Stomach (tissue), 19 donors: ENCODE data around the gene UBA1. TPM values are rescaled to one million over a fixed set of nuclear protein-coding genes. Genes with fewer than 3 reads are reported as not detected.

Experiments used
- DNase-seq, 2 donors: peaks; one replicate each; pipeline versions ENCODE4 v3.0.0 to v3.0.0-alpha.2; 2013 to 2019
- H3K27ac ChIP-seq, 5 donors: fragments of 200-600 bp in 4 of 5; sonication (generic) in 4 of 5; one replicate each; pipeline ENCODE4 v1.5.1; 2013 to 2019; ENCODE audit warnings: mild to moderate bottlenecking in 1 of 5, moderate library complexity in 1 of 5
- H3K27me3 ChIP-seq, 3 donors: fragments of 200-600 bp; sonication (generic); one replicate each; pipeline ENCODE4 v1.5.1; 2017 to 2019; ENCODE audit warnings: mixed run types in 1 of 3
- H3K36me3 ChIP-seq, 4 donors: fragments of 200-600 bp; sonication (generic); 1 replicate in 3 of 4; 2 replicates in 1 of 4; pipeline ENCODE4 v1.5.1; 2016 to 2019
- H3K4me1 ChIP-seq, 4 donors: fragments of 200-600 bp; sonication (generic); one replicate each; pipeline ENCODE4 v1.5.1; 2016 to 2019
- H3K4me3 ChIP-seq, 4 donors: fragments of 200-600 bp; sonication (generic) in 3 of 4; one replicate each; pipeline ENCODE4 v1.5.1; 2016 to 2019; ENCODE audit warnings: mild to moderate bottlenecking in 1 of 4
- H3K9me3 ChIP-seq, 4 donors: fragments of 200-600 bp; sonication (generic); one replicate each; pipeline ENCODE4 v1.5.1; 2016 to 2019
- EP300 ChIP-seq: sonication (generic); formaldehyde crosslinking; IDR thresholded peaks from one replicate; pipeline ENCODE4 v1.6.1; 2017; ENCODE audit warnings: antibody characterized with exemption
- POLR2A ChIP-seq, 4 donors: fragments of 450-650 bp; IDR thresholded peaks; one replicate each; pipeline ENCODE4 v1.6.1; 2016; ENCODE audit warnings: antibody characterized with exemption in 4 of 4, control low read depth in 2 of 4, mild to moderate bottlenecking in 1 of 4, moderate library complexity in 1 of 4
- POLR2AphosphoS5 ChIP-seq, 3 donors: sonication (generic); formaldehyde crosslinking; IDR thresholded peaks; one replicate each; pipeline ENCODE4 v1.6.1; 2016; ENCODE audit warnings: antibody characterized with exemption in 3 of 3
- WGBS, 5 donors: extraction: QIAGEN DNeasy Blood & Tissue Kit in 3 of 5; methylation state at CpG; one replicate each; pipeline versions ENCODE4 v1.1.5 to v1.1.7; 2013 to 2018; 5-methylcytosine and 5-hydroxymethylcytosine counted together
- intact Hi-C: fragments of 100-400 bp; cut with DNase I; formaldehyde crosslinking; loops from one replicate; pipeline ENCODE4 v1.15.1; 2023; ENCODE audit warnings: low total_unique reads
- long read RNA-seq, 10 donors: transcript quantifications; one replicate each; lab custom pipeline, GENCODE V29; 2026
- polyA plus RNA-seq, 3 donors: library from polyadenylated mRNA; stranded (reverse); fragments of 200-250 nt; gene quantifications; one replicate each; pipeline ENCODE4 v1.2.3, GENCODE V29; 2013
- total RNA-seq, 5 donors: library from RNA; depleted of rRNA; stranded (reverse); fragments of >200 nt; gene quantifications; one replicate each; pipeline versions ENCODE4 v1.1.0 to v1.2.3, GENCODE V29; 2014 to 2016
- TF ChIP-seq, protein P1 (sequence below), 7 experiments: fragments of 450-650 bp in 4 of 7; fragments of 200-600 bp in 3 of 7; sonication (generic) in 3 of 7; IDR thresholded peaks; one replicate each; pipeline ENCODE4 v1.5.1; 2016 to 2019; ENCODE audit warnings: antibody characterized with exemption in 7 of 7, control low read depth in 2 of 7, mild to moderate bottlenecking in 1 of 7
- donor health status: healthy with polysubstance abuse.
- donor health status: Bipolar disorder and iron deficiency.
- donor health status: healthy.

The UBA1 gene
- total RNA-seq: 100 to 1,000 TPM in 3 of 5 donors, 10 to 100 TPM in 2; 66.8 to 278 (median 115) TPM
- 10 to 100 TPM; 59.3 to 81.4 (median 63.4) TPM for polyA plus RNA-seq
- long read RNA-seq, donor 1, partial matches to known transcripts: 21 of 21 reads
- long read RNA-seq, donor 1, other reads (novel, unspliced or antisense): 0 of 21 reads
- long read RNA-seq, donor 2, transcript UBA1-201 (26 exons, 3,559 nt): major isoform, 8 of 55 reads
- long read RNA-seq, donor 2, partial matches to known transcripts: 46 of 55 reads
- long read RNA-seq, donor 2, other reads (novel, unspliced or antisense): 0 of 55 reads
- long read RNA-seq, donor 3, partial matches to known transcripts: 36 of 41 reads
- long read RNA-seq, donor 3, other reads (novel, unspliced or antisense): 0 of 41 reads
- long read RNA-seq, donor 4: 0 reads
- long read RNA-seq, donor 5, partial matches to known transcripts: 30 of 35 reads
- long read RNA-seq, donor 5, other reads (novel, unspliced or antisense): 0 of 35 reads
- long read RNA-seq, donor 6, transcript UBA1-201 (26 exons, 3,559 nt): major isoform, 11 of 175 reads
- long read RNA-seq, donor 6, transcript UBA1-202 (10 exons, 2,497 nt): minor isoform, 5 of 175 reads
- long read RNA-seq, donor 6, partial matches to known transcripts: 158 of 175 reads
- long read RNA-seq, donor 6, other reads (novel, unspliced or antisense): 0 of 175 reads
- long read RNA-seq, donor 7, transcript UBA1-201 (26 exons, 3,559 nt): major isoform, 7 of 44 reads
- long read RNA-seq, donor 7, partial matches to known transcripts: 37 of 44 reads
- long read RNA-seq, donor 7, other reads (novel, unspliced or antisense): 0 of 44 reads
- long read RNA-seq, donor 8, transcript UBA1-201 (26 exons, 3,559 nt): major isoform, 6 of 63 reads
- long read RNA-seq, donor 8, partial matches to known transcripts: 54 of 63 reads
- long read RNA-seq, donor 8, other reads (novel, unspliced or antisense): 0 of 63 reads
- long read RNA-seq, donor 9, partial matches to known transcripts: 19 of 21 reads
- long read RNA-seq, donor 9, other reads (novel, unspliced or antisense): 0 of 21 reads
- long read RNA-seq, donor 10, partial matches to known transcripts: 8 of 11 reads
- long read RNA-seq, donor 10, other reads (novel, unspliced or antisense): 0 of 11 reads

DNA sequence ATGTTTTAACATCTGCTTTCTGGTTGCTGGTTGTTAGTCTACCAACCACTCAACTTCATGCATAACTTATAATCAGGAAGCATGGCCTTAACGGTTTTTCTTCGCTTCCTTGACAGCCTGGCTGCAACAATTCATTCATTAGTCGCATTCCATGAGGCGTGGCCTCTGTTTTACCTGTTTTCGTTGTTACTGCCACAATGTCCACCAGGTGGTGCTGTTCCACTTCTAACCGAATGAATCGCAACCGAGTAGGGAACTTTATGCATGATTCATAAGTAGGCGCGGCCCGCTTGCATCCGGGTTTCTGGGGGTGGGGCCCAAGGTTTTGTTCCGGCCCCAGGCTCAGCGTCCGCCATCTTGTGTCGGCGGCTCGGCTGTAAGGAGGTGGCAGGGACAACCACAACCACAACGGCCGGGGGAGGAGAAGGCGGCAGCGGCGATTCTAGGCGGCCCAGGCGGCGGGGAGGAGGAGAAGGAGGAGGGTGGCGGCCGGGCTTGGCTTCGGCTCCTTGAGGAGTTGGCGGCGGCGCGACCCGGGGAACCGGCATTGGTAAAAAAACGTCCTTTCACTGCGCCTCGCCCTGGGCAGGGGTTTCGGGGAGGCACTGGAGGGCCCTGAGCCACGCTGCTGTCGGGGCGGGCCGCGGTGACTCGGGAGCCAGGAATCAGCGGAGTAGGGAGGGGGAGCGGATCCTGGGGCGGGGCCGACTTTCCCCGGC is at the start of gene UBA1:
UBA1 (plus strand) TSS at position 355 of the 719 bp plus-strand sequence. CDS start 4,974 bp downstream, outside the sequence.
- Histone ChIP-seq H3K27ac (peak within 1 kb of the TSS; percentile 95 to 98 (median 96)), H3K9me3 (no peaks in the 10 kb centered on the region), H3K27me3 (peaks cover 0 to 12% (median 0%) of the 10 kb centered on the region in 3 donors), H3K4me3 (peak within 1 kb of the TSS; percentile 51 to 73 (median 68)), H3K4me1 (peaks cover 20 to 72% (median 65%) of the 10 kb centered on the region in 4 donors), H3K36me3 (peaks cover 0 to 10% (median 8%) of the 10 kb centered on the region in 4 donors)
- intact Hi-C loops: loop anchor here (10.0 kb wide), 2 partner anchors 191 to 331 kb away; no protein-coding TSS in a partner anchor
- WGBS, 5 donors: 0 to 1% (median 0%) methylated on average over 25 to 50 of the region's 50 CpGs
- TF ChIP-seq, protein P1, sequence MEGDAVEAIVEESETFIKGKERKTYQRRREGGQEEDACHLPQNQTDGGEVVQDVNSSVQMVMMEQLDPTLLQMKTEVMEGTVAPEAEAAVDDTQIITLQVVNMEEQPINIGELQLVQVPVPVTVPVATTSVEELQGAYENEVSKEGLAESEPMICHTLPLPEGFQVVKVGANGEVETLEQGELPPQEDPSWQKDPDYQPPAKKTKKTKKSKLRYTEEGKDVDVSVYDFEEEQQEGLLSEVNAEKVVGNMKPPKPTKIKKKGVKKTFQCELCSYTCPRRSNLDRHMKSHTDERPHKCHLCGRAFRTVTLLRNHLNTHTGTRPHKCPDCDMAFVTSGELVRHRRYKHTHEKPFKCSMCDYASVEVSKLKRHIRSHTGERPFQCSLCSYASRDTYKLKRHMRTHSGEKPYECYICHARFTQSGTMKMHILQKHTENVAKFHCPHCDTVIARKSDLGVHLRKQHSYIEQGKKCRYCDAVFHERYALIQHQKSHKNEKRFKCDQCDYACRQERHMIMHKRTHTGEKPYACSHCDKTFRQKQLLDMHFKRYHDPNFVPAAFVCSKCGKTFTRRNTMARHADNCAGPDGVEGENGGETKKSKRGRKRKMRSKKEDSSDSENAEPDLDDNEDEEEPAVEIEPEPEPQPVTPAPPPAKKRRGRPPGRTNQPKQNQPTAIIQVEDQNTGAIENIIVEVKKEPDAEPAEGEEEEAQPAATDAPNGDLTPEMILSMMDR (IDR thresholded peaks at IDR 0.05): peak in 5 of 7 experiments; percentile 58 to 99 (median 70)
- peak; percentile 75 to 86 (median 78) for TF ChIP-seq POLR2AphosphoS5 (IDR thresholded peaks at IDR 0.05)
- no peak for TF ChIP-seq EP300
- peak in 1 of 4 donors; percentile 49 for TF ChIP-seq POLR2A (IDR thresholded peaks at IDR 0.05)
- peak; percentile 98 to 99 for DNase-seq

DNA sequence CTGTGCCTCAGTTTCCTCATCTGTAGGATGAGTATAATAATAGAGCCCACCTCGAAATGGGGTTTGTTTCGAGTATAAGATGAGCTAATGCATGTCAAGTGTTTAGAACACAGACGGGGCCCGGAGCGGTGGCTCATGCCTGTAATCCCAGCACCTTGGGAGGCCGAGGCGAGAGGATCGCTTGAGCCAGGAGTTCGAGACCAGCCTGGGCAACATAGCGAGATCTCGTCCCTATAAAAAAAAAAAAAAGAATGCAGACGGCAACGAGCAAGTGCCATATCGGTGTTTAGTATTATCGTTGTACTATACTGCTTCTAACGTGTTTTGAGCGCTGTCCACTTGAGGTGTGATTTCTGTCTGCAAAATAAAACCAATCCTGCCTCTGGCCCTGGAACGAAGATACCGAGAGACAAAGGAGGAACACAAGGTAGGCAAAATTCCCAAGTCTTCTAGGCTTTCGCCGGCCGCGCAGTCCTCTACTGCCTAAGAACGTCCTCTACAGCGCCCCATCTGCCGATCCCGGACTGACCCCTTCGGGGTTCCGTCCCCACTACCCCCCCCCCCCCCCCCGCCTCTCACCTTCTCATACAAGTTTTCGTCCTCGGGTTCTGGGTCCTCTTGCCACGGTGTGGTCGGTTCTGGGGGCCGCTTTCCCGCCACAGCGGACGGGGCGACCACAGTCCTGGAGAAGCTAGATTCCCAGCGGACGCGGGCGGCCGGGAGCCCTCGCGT is 49.6 kb upstream of the UBA1 start:
- no peak for DNase-seq
- intact Hi-C loops: no loop called here
- peaks cover 0 to 35% (median 23%) of the 10 kb centered on the region in 4 donors for H3K4me1 ChIP-seq

DNA sequence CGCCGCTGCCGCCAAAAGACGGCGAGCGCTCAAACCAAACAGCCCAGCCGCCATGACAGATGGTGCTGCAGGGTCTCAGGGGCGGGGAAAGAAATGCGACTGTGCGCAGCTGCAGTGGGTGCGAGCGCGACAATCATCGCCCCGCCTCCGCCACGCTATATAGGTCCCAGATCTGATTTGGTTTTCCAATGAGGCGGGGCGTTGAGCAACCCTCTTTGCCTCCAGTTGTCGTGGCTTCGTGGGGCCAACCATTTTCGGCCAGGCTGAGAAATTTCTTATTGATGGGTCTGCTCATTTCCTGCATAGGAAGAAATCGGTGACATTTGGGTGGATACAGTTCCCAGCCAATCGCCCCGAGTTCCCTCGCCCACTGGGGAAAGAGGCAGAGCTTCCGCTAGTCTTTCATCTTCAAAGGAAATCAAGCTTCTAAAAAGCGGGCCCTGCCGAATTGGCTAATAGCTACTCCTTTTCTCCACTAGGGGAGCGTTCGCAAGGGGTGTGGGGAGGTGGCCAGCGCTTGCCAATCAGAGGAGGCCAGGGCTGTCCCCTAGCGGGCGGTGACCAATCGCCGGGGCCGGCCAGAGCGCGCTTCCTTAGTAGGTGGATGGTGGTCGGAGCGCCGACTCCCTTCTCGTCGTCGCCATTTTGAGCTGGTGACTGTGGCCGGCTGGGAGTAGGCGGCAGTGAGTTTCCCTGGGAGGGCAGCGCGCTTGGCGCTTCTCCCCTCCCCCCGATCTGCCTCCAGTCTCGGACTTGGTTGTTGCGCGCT is 48.8 kb upstream of the UBA1 start, which contains the start of the genes NDUFB11 and RBM10:
NDUFB11 (minus strand) TSS at position 77 of the 769 bp plus-strand sequence; CDS start at position 54, 23 bp downstream.
RBM10 (plus strand) TSS at position 596 of the 769 bp plus-strand sequence. CDS start 2,261 bp downstream, outside the sequence.
- H3K4me3 ChIP-seq: peak within 1 kb of the TSS; percentile 57 to 73 (median 59)
- H3K36me3 ChIP-seq: peaks cover 0 to 28% (median 19%) of the 10 kb centered on the region in 4 donors
- 0 to 42% (median 5%) methylated on average over 16 to 54 of the region's 54 CpGs for WGBS, 5 donors
- peak within 1 kb of the TSS; percentile 90 to 99 (median 95) for H3K27ac ChIP-seq
- TF ChIP-seq POLR2A (IDR thresholded peaks at IDR 0.05): peak in 1 of 4 donors; percentile 41
- no peak for TF ChIP-seq EP300
- TF ChIP-seq, protein P1 (IDR thresholded peaks at IDR 0.05): peak in 6 of 7 experiments; percentile 49 to 82 (median 59)
- peak; percentile 53 to 89 (median 82) for TF ChIP-seq POLR2AphosphoS5 (IDR thresholded peaks at IDR 0.05)
- H3K9me3 ChIP-seq: peaks cover 0 to 4% (median under 1%) of the 10 kb centered on the region in 4 donors
- intact Hi-C loops: no loop called here
- peak; percentile 92 to 97 for DNase-seq
- H3K27me3 ChIP-seq: peaks cover 0 to 4% (median 0%) of the 10 kb centered on the region in 3 donors
- peaks cover 0 to 35% (median 25%) of the 10 kb centered on the region in 4 donors for H3K4me1 ChIP-seq

More for the DNA sequence above, 49.6 kb upstream of the UBA1 start:
- Histone ChIP-seq H3K36me3 (peaks cover 0 to 28% (median 21%) of the 10 kb centered on the region in 4 donors), H3K4me3 (peak overlapping the region; percentile 57 to 73 (median 59)), H3K9me3 (no peaks in the 10 kb centered on the region), H3K27ac (peak overlapping the region; percentile 90 to 99 (median 95)), H3K27me3 (peaks cover 0 to 4% (median 0%) of the 10 kb centered on the region in 3 donors)
- TF ChIP-seq EP300 (no peak), POLR2AphosphoS5 (IDR thresholded peaks at IDR 0.05) (no peak), POLR2A (IDR thresholded peaks at IDR 0.05) (no peak)
- TF ChIP-seq, protein P1 (IDR thresholded peaks at IDR 0.05): no peak
- WGBS, 5 donors: 1 to 48% (median 10%) methylated on average over 31 to 43 of the region's 46 CpGs
